K562 (cell line): ENCODE results near the gene USP2. TPM values are rescaled to one million over a fixed set of nuclear protein-coding genes. Genes with fewer than 3 reads are reported as not detected.

Source experiments
- ATAC-seq: fragments of 200-7000 bp; cut with Tn5 transposase; 3 replicates; pipeline ENCODE4 v1.9.1; 2020; ENCODE audit warnings: moderate library complexity
- BruUV-seq: library from RNA; stranded (reverse); fragments of 400-500 nt; replicated peaks from 2 replicates; lab custom pipeline; 2021; lab: Mats Ljungman, UMichigan
- CTCF ChIA-PET: fragments of 300-600 bp; formaldehyde crosslinking; extraction: SDS; loops from one replicate; lab custom pipeline; 2021; ENCODE audit warnings: low intra/inter-chr PET ratio; lab: Yijun Ruan, JAX
- POLR2A ChIA-PET: fragments of 300-600, 350-650 bp; sonication (Branson Sonifier 250); formaldehyde crosslinking; extraction: SDS; loops from one replicate; lab custom pipeline; 2021; ENCODE audit warnings: antibody characterized with exemption, inconsistent platforms; lab: Yijun Ruan, JAX
- DNase-seq, 4 experiments: peaks; one replicate each; pipeline versions ENCODE4 v3.0.0 to v3.0.0-alpha.2; 2011 to 2018; ENCODE audit warnings: low spot score in 3 of 4, mixed read lengths in 3 of 4; ENCODE audit errors: extremely low read depth in 1 of 4
- FAIRE-seq: peaks from 2 replicates; lab custom pipeline; 2011; peaks lifted over from hg19 to GRCh38; lab: Jason Lieb, UNC
- H2AFZ ChIP-seq: 2 replicates; pipeline ENCODE4 v1.6.0; 2011; ENCODE audit warnings: low read depth, low read length, control low read depth, inconsistent platforms
- H3K27ac ChIP-seq: fragments of 200-600 bp; 3 replicates; pipeline ENCODE4 v1.8.0; 2011; ENCODE audit warnings: low read depth, mild to moderate bottlenecking, control low read depth, inconsistent platforms, low read length, moderate library complexity, mixed read lengths; ENCODE audit errors: extremely low read depth
- H3K27me3 ChIP-seq, 2 experiments: fragments of 300-600 bp in 1 of 2; 2 replicates in 1 of 2; 3 replicates in 1 of 2; pipeline versions ENCODE4 v1.6.0 to v1.8.0; 2011; ENCODE audit warnings: inconsistent platforms in 2 of 2, low read length in 2 of 2, mild to moderate bottlenecking in 1 of 2, mixed read lengths in 1 of 2, moderate library complexity in 1 of 2; ENCODE audit not compliant: control insufficient read depth in 2 of 2, insufficient read depth in 2 of 2
- H3K36me3 ChIP-seq: fragments of 300-600 bp; 3 replicates; pipeline ENCODE4 v1.8.0; 2011; ENCODE audit warnings: mild to moderate bottlenecking, low read length, inconsistent platforms; ENCODE audit not compliant: control insufficient read depth, insufficient read depth
- H3K4me1 ChIP-seq, 2 experiments: fragments of 200-600 bp in 1 of 2; replicated peaks in 1 of 2; 2 replicates in 1 of 2; 3 replicates in 1 of 2; pipeline versions ENCODE4 v1.5.1 to v1.8.0; 2011; ENCODE audit warnings: inconsistent platforms in 2 of 2, low read length in 2 of 2, mild to moderate bottlenecking in 1 of 2, mixed read lengths in 1 of 2, moderate library complexity in 1 of 2; ENCODE audit not compliant: control insufficient read depth in 2 of 2, insufficient read depth in 2 of 2
- H3K4me2 ChIP-seq: 2 replicates; pipeline ENCODE4 v1.6.1; 2011; ENCODE audit warnings: low read length, control low read depth, inconsistent platforms, mixed read lengths; ENCODE audit not compliant: insufficient read depth
- H3K4me3 ChIP-seq: fragments of 200-600 bp; sonication (generic), shearing (Covaris generic); 2 replicates; pipeline ENCODE4 v1.5.1; 2016; ENCODE audit warnings: control low read depth, inconsistent platforms
- H3K79me2 ChIP-seq: fragments of 200-600 bp; 3 replicates; pipeline ENCODE4 v1.8.0; 2011; ENCODE audit warnings: low read length, inconsistent platforms; ENCODE audit not compliant: control insufficient read depth, insufficient read depth
- H3K9ac ChIP-seq, 2 experiments: 2 replicates each; pipeline versions ENCODE4 v1.6.0 to v1.6.1; 2011; ENCODE audit warnings: low read depth in 2 of 2, low read length in 2 of 2, control low read depth in 1 of 2, inconsistent platforms in 1 of 2, mild to moderate bottlenecking in 1 of 2, mixed read lengths in 1 of 2; ENCODE audit not compliant: insufficient read depth in 1 of 2
- H3K9me1 ChIP-seq: one replicate; pipeline ENCODE4 v1.6.0; 2011; ENCODE audit warnings: inconsistent platforms, mild to moderate bottlenecking, low read length, moderate library complexity; ENCODE audit not compliant: control insufficient read depth, insufficient read depth
- H3K9me3 ChIP-seq: replicated peaks from 2 replicates; pipeline ENCODE4 v1.5.1; 2011; ENCODE audit warnings: low read depth, low read length, inconsistent platforms; ENCODE audit not compliant: control insufficient read depth, insufficient read depth
- H4K20me1 ChIP-seq: replicated peaks from 2 replicates; pipeline ENCODE4 v1.6.1; 2011; ENCODE audit warnings: low read length, inconsistent platforms, mixed read lengths; ENCODE audit not compliant: control insufficient read depth, insufficient read depth
- DIDO1 ChIP-seq: fragments of 450-650 bp; IDR thresholded peaks from 2 replicates; pipeline ENCODE4 v1.6.1; 2016; ENCODE audit warnings: low read depth, missing biosample characterization, missing genetic modification characterization
- EGR1 ChIP-seq: fragments of 450-650 bp; conservative IDR thresholded peaks from 2 replicates; pipeline ENCODE4 v1.6.1; 2017; ENCODE audit warnings: mild to moderate bottlenecking
- ELF4 ChIP-seq: fragments of 450-650 bp; formaldehyde crosslinking; IDR thresholded peaks from 2 replicates; pipeline ENCODE4 v1.4.0; 2022; ENCODE audit warnings: missing genetic modification characterization
- ELK3 ChIP-seq: fragments of 450-650 bp; formaldehyde crosslinking; IDR thresholded peaks from 2 replicates; pipeline ENCODE4 v1.4.0; 2020; ENCODE audit warnings: mild to moderate bottlenecking
- EP400 ChIP-seq: fragments of 450-650 bp; IDR thresholded peaks from 2 replicates; pipeline ENCODE4 v1.6.1; 2017; ENCODE audit warnings: antibody characterized with exemption, mild to moderate bottlenecking, moderate library complexity
- HCFC1 ChIP-seq: IDR thresholded peaks from 2 replicates; pipeline ENCODE4 v1.6.1; 2012; ENCODE audit warnings: low read depth, low read length, improper control_type of control experiment
- HNRNPL ChIP-seq: fragments of 200-400 bp; formaldehyde crosslinking; IDR thresholded peaks from 2 replicates; pipeline ENCODE4 v1.6.1; 2017; ENCODE audit warnings: low read depth, mild to moderate bottlenecking, low read length
- MYNN ChIP-seq, 2 experiments: sonication (generic); formaldehyde crosslinking in 1 of 2; IDR thresholded peaks; 2 replicates each; pipeline versions ENCODE4 v1.5.0 to v1.6.1; 2016 to 2020; ENCODE audit warnings: antibody characterized with exemption in 1 of 2, missing genetic modification reagents in 1 of 2
- PHB ChIP-seq: fragments of 250-450 bp; sonication (Bioruptor Pico); IDR thresholded peaks from 2 replicates; pipeline ENCODE4 v1.5.0; 2021
- PML ChIP-seq: IDR thresholded peaks from 2 replicates; pipeline ENCODE4 v1.6.1; 2012; ENCODE audit warnings: low read length, inconsistent platforms
- RNF2 ChIP-seq: sonication (generic); IDR thresholded peaks from 2 replicates; pipeline ENCODE4 v1.6.1; 2016
- TCF7L2 ChIP-seq: fragments of 150-350 bp; IDR thresholded peaks from 2 replicates; pipeline ENCODE4 v1.6.1; 2016; ENCODE audit warnings: low read depth, mild to moderate bottlenecking, low read length, moderate library complexity
- ZBTB9 ChIP-seq: fragments of 450-650 bp; formaldehyde crosslinking; IDR thresholded peaks from 2 replicates; pipeline ENCODE4 v1.4.0; 2020; ENCODE audit warnings: mild to moderate bottlenecking, moderate library complexity
- ZC3H8 ChIP-seq: fragments of 450-650 bp; IDR thresholded peaks from 2 replicates; pipeline ENCODE4 v1.6.1; 2017
- WGBS: fragments of 100-300 bp; shearing (Covaris generic); methylation state at CpG from one replicate; pipeline ENCODE4 v1.1.6; 2016; ENCODE audit warnings: low coverage, mixed read lengths; ENCODE audit not compliant: insufficient coverage; ENCODE audit errors: missing lambda C conversion rate; 5-methylcytosine and 5-hydroxymethylcytosine counted together
- in situ Hi-C: fragments of 300-500 bp; cut with MboI; formaldehyde crosslinking; loops from 4 replicates; pipeline ENCODE4 v1.15.0; 2018; ENCODE audit warnings: inconsistent platforms, mixed read lengths
- intact Hi-C: fragments of 100-400 bp; cut with micrococcal nuclease; formaldehyde crosslinking; loops from 2 replicates; pipeline ENCODE4 v1.14.2; 2022
- polyA plus RNA-seq, 8 experiments: library from polyadenylated mRNA; depleted of rRNA in 4 of 8; stranded (reverse) in 5 of 8; unstranded in 3 of 8; fragments of >200 nt; fragmentation: Nextera tagmentation in 2 of 8; fragmentation: Illumina TruSeq in 1 of 8; extraction: Ambion mirVana in 2 of 8; extraction: Trizol in 1 of 8; gene quantifications; 2 replicates each; pipeline versions ENCODE4 v1.2.1 to v1.2.3, GENCODE V29; 2011 to 2014; ENCODE audit warnings: inconsistent platforms in 1 of 8, missing spikeins in 1 of 8
- total RNA-seq, 7 experiments: library from RNA; depleted of rRNA in 6 of 7; stranded (reverse); fragments of >200 nt in 6 of 7; fragmentation: Illumina TruSeq in 2 of 7; extraction: Trizol in 2 of 7; gene quantifications; 2 replicates each; pipeline versions ENCODE4 v1.2.1 to v1.2.3, GENCODE V29; 2011 to 2021; ENCODE audit warnings: low replicate concordance in 1 of 7
- TF ChIP-seq, protein P1 (sequence below), 3 experiments: IDR thresholded peaks in 2 of 3; conservative IDR thresholded peaks in 1 of 3; 2 replicates each; pipeline ENCODE4 v1.5.1; 2011 to 2012; ENCODE audit warnings: low read length in 3 of 3, mild to moderate bottlenecking in 3 of 3, control low read depth in 2 of 3, improper control_type of control experiment in 1 of 3, inconsistent platforms in 1 of 3, low read depth in 1 of 3, mixed read lengths in 1 of 3, moderate library complexity in 1 of 3; ENCODE audit not compliant: insufficient read depth in 2 of 3

USP2 gene
- total and polyA plus RNA-seq, 9 of the 15 experiments (the other 6 are each of a cell fraction or from before 2014, with no cell fraction given) = 2.8 to 16.9 (median 3.9) TPM

DNA sequence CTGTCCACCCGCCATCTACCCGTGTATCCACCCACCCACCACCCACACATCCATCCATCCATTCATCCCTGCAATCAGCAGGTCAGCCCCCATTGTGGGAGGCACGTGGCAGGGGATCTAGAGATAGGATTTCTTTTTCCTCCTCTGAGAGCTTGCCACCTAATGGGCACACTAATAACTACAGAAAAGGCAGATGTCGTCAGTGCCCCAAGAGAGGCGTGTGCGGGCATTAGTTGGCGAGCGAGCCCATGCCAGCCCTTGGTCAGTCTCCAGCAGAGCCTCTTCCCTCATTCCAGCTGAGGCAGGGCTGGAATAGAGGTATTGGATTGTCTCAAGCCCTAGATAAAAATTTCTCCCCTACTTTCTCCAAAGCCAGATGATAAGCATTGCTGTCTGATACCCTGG is 9.7 kb downstream of the USP2 start:
- no peak for TF ChIP-seq PHB (CRISPR knock-in tag)
- no peak for TF ChIP-seq ELF4 (CRISPR knock-in tag)
- no peak for TF ChIP-seq ZC3H8
- peak; percentile 71 for TF ChIP-seq EGR1
- no peak for TF ChIP-seq HNRNPL
- TF ChIP-seq, protein P1, sequence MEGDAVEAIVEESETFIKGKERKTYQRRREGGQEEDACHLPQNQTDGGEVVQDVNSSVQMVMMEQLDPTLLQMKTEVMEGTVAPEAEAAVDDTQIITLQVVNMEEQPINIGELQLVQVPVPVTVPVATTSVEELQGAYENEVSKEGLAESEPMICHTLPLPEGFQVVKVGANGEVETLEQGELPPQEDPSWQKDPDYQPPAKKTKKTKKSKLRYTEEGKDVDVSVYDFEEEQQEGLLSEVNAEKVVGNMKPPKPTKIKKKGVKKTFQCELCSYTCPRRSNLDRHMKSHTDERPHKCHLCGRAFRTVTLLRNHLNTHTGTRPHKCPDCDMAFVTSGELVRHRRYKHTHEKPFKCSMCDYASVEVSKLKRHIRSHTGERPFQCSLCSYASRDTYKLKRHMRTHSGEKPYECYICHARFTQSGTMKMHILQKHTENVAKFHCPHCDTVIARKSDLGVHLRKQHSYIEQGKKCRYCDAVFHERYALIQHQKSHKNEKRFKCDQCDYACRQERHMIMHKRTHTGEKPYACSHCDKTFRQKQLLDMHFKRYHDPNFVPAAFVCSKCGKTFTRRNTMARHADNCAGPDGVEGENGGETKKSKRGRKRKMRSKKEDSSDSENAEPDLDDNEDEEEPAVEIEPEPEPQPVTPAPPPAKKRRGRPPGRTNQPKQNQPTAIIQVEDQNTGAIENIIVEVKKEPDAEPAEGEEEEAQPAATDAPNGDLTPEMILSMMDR (IDR thresholded peaks at IDR 0.05 in 2 of 3, conservative IDR thresholded peaks at IDR 0.05 in 1 of 3; ENCODE audit: insufficient read depth in 2 of 3, low read depth in 1 of 3, low read length in 3 of 3) = peak in 1 of 3 experiments; percentile 6; a peak in 1 of 6 replicates
- TF ChIP-seq RNF2 = no peak
- TF ChIP-seq ZBTB9 (CRISPR knock-in tag) = no peak
- TF ChIP-seq HCFC1 = no peak
- no peak for TF ChIP-seq PML
- TF ChIP-seq ELK3 = no peak
- TF ChIP-seq MYNN (IDR thresholded peaks at IDR 0.05) = no peak
- TF ChIP-seq MYNN (CRISPR knock-in tag; IDR thresholded peaks at IDR 0.05) = no peak
- TF ChIP-seq TCF7L2 = no peak
- no peak for TF ChIP-seq EP400
- TF ChIP-seq DIDO1 (tag) = no peak
- ChIA-PET POLR2A (interaction anchor here (0.6 kb wide), 1 partner anchor 13 kb away, joined by 3 read pairs; no protein-coding TSS in a partner anchor), CTCF (interaction anchor here (5.9 kb wide), 1 partner anchor 16 kb away, joined by 41 read pairs; no protein-coding TSS in a partner anchor)
- Histone ChIP-seq H3K36me3 (peaks cover 24% of the 10 kb centered on the region; the same call in 1 of the 3 replicates), H3K27ac (no peak overlapping the region), H3K4me1 (peaks cover 63 to 74% of the 10 kb centered on the region in 2 experiments), H4K20me1 (peaks cover 5% of the 10 kb centered on the region; the same call in 1 of the 2 replicates), H3K4me3 (no peak overlapping the region), H3K9me3 (no peaks in the 10 kb centered on the region), H2AFZ (no peak overlapping the region), H3K27me3 (no peaks in the 10 kb centered on the region), H3K9ac (no peak overlapping the region), H3K79me2 (peaks cover 3% of the 10 kb centered on the region; the same call in 1 of the 3 replicates), H3K9me1 (no peaks in the 10 kb centered on the region), H3K4me2 (no peak overlapping the region)
- BruUV-seq = no TSS peak
- in situ Hi-C loops = no loop called here
- FAIRE-seq (no peak), DNase-seq (no peak), ATAC-seq (no peak)
- 76% methylated on average over 8 of the region's 8 CpGs for WGBS
- intact Hi-C loops = loop anchor here (5.0 kb wide), 1 partner anchor 34 kb away; no protein-coding TSS in a partner anchor
